Activated CD8-positive, alpha-beta T cell treated with anti-CD3 and anti-CD28 coated beads for 36 hours (primary cell): ENCODE measurements around the gene CCDC167. TPM values are rescaled to one million over a fixed set of nuclear protein-coding genes. Genes with fewer than 3 reads are reported as not detected.
A peak's percentile ranks its signal among the peaks of the same experiment; 100 is the strongest.

Experiments
- ATAC-seq: fragments of 200-7000 bp; cut with Tn5 transposase; one replicate; pipeline ENCODE4 v1.10.0; 2021; ENCODE audit warnings: mild to moderate bottlenecking, moderate library complexity
- CTCF ChIA-PET: fragments of 350-600 bp; sonication (Branson Sonifier 250); formaldehyde crosslinking; loops from one replicate; lab custom pipeline; 2021; ENCODE audit warnings: antibody characterized with exemption; lab: Charles Lee
- POLR2A ChIA-PET: fragments of 350-600 bp; sonication (Branson Sonifier 250); formaldehyde crosslinking; loops from one replicate; lab custom pipeline; 2021; ENCODE audit warnings: antibody characterized with exemption; lab: Charles Lee
- DNase-seq: peaks from one replicate; pipeline ENCODE4 v3.0.0-alpha.2; 2020
- H3K27ac Mint-ChIP-seq: one replicate; pipeline ENCODE4 v1.8.0; 2021; ENCODE audit warnings: mild to moderate bottlenecking, mixed read lengths
- H3K27me3 Mint-ChIP-seq: one replicate; pipeline ENCODE4 v1.8.0; 2021; ENCODE audit warnings: mixed read lengths
- H3K36me3 Mint-ChIP-seq: one replicate; pipeline ENCODE4 v1.8.0; 2021; ENCODE audit warnings: low read depth, mixed read lengths
- H3K4me1 Mint-ChIP-seq: one replicate; pipeline ENCODE4 v1.8.0; 2021; ENCODE audit warnings: low read depth, mixed read lengths
- H3K4me3 Mint-ChIP-seq: one replicate; pipeline ENCODE4 v1.8.0; 2021; ENCODE audit warnings: mild to moderate bottlenecking, moderate library complexity, mixed read lengths
- H3K9me3 Mint-ChIP-seq: one replicate; pipeline ENCODE4 v1.8.0; 2021; ENCODE audit warnings: mixed read lengths
- intact Hi-C: fragments of 100-400 bp; cut with micrococcal nuclease; formaldehyde crosslinking; loops from one replicate; pipeline ENCODE4 v1.10.0; 2022
- total RNA-seq, 2 experiments: library from RNA; stranded (reverse); gene quantifications; one replicate each; pipeline ENCODE4 v1.2.3, GENCODE V29; 2021
- TF ChIP-seq, protein P1 (sequence below): fragments of 200-600 bp; IDR thresholded peaks from one replicate; pipeline ENCODE4 v1.8.0; 2022; ENCODE audit warnings: antibody characterized with exemption, mild to moderate bottlenecking

CCDC167 gene
- total RNA-seq, 2 experiments from 2014 or later, result 63.7 to 68.1 TPM

DNA sequence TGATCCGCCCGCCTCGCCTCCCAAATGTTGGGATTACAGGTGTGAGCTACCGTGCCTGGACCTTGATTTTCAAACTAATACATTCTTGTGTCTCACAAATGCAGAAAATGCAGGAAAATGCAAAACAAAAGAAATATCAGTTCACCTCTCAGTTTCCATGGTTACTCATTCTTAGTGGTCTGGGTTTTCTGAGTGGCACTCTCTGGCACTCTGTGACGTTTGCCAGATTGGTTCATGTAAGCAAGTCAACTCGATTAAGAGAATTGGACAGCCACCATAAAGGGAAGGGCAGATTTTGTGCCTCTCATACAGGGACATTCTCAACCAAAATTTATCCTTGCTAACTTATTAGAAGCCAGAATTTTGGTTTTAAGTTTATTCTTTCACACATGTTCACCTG is 58.0 kb downstream of the CCDC167 start:
- Mint-ChIP-seq H3K27ac (peak overlapping the region; percentile 83), H3K4me1 (peaks cover 33% of the 10 kb centered on the region), H3K36me3 (peaks cover 35% of the 10 kb centered on the region), H3K4me3 (no peak overlapping the region), H3K27me3 (no peaks in the 10 kb centered on the region), H3K9me3 (no peaks in the 10 kb centered on the region)
- ATAC-seq (no peak), DNase-seq (peak; percentile 20)
- POLR2A ChIA-PET, result interaction anchor here (0.6 to 3.4 kb wide), 2 partner anchors 8 to 15 kb away, joined by 3 to 32 read pairs; partner anchors contain the start of gene CMTR1
- intact Hi-C loops, result no loop called here
- TF ChIP-seq, protein P1, sequence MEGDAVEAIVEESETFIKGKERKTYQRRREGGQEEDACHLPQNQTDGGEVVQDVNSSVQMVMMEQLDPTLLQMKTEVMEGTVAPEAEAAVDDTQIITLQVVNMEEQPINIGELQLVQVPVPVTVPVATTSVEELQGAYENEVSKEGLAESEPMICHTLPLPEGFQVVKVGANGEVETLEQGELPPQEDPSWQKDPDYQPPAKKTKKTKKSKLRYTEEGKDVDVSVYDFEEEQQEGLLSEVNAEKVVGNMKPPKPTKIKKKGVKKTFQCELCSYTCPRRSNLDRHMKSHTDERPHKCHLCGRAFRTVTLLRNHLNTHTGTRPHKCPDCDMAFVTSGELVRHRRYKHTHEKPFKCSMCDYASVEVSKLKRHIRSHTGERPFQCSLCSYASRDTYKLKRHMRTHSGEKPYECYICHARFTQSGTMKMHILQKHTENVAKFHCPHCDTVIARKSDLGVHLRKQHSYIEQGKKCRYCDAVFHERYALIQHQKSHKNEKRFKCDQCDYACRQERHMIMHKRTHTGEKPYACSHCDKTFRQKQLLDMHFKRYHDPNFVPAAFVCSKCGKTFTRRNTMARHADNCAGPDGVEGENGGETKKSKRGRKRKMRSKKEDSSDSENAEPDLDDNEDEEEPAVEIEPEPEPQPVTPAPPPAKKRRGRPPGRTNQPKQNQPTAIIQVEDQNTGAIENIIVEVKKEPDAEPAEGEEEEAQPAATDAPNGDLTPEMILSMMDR, result no peak
- CTCF ChIA-PET, result interaction anchor here (1.0 to 1.2 kb wide), 3 partner anchors 20 to 116 kb away, joined by 3 to 4 read pairs (median 3); no protein-coding TSS in a partner anchor

DNA sequence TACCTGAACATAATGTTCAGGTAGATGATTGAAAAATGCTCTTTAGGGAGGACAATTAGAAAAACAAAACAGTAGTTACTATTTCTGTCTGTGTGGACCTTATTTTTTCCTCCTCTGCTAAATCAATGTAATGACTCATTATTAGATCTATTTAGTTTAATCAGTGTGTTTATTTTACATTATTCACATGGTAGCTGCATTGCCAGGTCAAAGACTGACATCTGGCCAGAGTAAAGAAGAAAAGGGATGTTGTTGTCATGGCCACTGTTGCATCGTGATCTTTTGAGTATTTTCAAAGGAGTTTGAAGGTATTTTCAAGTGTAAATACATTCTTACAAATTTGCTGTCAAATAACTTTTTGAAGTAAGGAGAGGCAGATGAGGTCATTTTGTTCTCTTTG is 60.8 kb downstream of the CCDC167 start:
- CTCF ChIA-PET, result interaction anchor here (0.9 to 1.5 kb wide), 4 partner anchors 46 to 127 kb away, joined by 3 to 5 read pairs (median 4); no protein-coding TSS in a partner anchor
- H3K4me3 Mint-ChIP-seq, result no peak overlapping the region
- H3K4me1 Mint-ChIP-seq, result peaks cover 55% of the 10 kb centered on the region
- peaks cover 26% of the 10 kb centered on the region for H3K36me3 Mint-ChIP-seq
- H3K27ac Mint-ChIP-seq, result no peak overlapping the region
- ATAC-seq (no peak), DNase-seq (no peak)
- intact Hi-C loops, result no loop called here
- no peaks in the 10 kb centered on the region for H3K9me3 Mint-ChIP-seq
- TF ChIP-seq, protein P1, result no peak
- no peaks in the 10 kb centered on the region for H3K27me3 Mint-ChIP-seq
- POLR2A ChIA-PET, result interaction anchor here (0.5 to 1.8 kb wide), 2 partner anchors 13 to 16 kb away, joined by 3 to 6 read pairs; no protein-coding TSS in a partner anchor

DNA sequence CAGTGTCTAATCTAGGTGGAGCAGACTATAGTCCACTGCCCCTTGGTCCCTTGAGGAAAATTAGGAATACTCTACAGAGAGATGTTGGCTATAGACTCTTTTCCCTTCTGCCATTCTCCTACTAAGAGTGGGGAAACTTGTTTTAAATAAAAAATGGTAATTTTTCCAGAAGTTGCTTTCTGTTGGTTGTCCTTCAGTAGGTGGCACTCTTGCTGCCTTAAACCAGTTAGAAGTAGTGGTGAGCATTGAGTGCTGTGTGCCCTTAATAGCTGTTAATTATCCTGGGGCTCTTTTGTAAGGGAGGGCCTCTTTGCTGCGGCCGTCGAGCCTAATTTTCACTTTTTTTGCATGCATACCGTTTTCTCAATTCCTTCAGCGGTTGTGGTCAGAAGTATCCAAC is 63.9 kb downstream of the CCDC167 start:
- CTCF ChIA-PET, result interaction anchor here (1.0 kb wide), 1 partner anchor 130 kb away, joined by 3 read pairs; no protein-coding TSS in a partner anchor

DNA sequence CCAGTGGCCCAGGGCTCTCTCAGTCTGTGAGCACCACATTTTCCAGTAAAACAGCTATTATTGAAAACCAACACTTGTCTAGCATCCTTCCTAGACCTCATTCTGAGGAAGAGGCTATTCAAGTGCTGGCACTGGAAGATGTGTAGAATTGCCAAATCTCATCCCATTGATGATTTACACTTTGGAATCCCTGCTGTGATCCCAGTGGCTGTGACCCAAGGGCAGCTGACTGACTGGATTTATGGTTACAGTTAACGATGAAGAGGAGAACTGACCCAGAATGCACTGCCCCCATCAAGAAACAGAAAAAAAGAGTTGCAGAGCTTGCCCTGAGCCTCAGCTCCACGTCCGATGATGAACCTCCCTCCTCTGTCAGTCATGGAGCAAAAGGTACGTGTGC is 64.3 kb downstream of the CCDC167 start:
- no peak overlapping the region for H3K4me3 Mint-ChIP-seq
- TF ChIP-seq, protein P1, result no peak
- peaks cover 17% of the 10 kb centered on the region for H3K36me3 Mint-ChIP-seq
- CTCF ChIA-PET, result interaction anchor here (1.0 kb wide), 1 partner anchor 130 kb away, joined by 3 read pairs; no protein-coding TSS in a partner anchor
- H3K4me1 Mint-ChIP-seq, result peaks cover 38% of the 10 kb centered on the region
- POLR2A ChIA-PET, result interaction anchor here (0.7 to 3.3 kb wide), 5 partner anchors 10 to 1865 kb away, joined by 3 to 10 read pairs (median 3); no protein-coding TSS in a partner anchor
- H3K9me3 Mint-ChIP-seq, result no peaks in the 10 kb centered on the region
- no peaks in the 10 kb centered on the region for H3K27me3 Mint-ChIP-seq
- ATAC-seq (no peak), DNase-seq (no peak)
- no peak overlapping the region for H3K27ac Mint-ChIP-seq
- intact Hi-C loops, result no loop called here

More for the DNA sequence above, 63.9 kb downstream of the CCDC167 start:
- peaks cover 17% of the 10 kb centered on the region for H3K36me3 Mint-ChIP-seq
- H3K27me3 Mint-ChIP-seq, result no peaks in the 10 kb centered on the region
- H3K4me3 Mint-ChIP-seq, result no peak overlapping the region
- H3K9me3 Mint-ChIP-seq, result no peaks in the 10 kb centered on the region
- intact Hi-C loops, result no loop called here
- no peak for ATAC-seq
- no peak for DNase-seq
- no peak overlapping the region for H3K27ac Mint-ChIP-seq
- H3K4me1 Mint-ChIP-seq, result peaks cover 38% of the 10 kb centered on the region
- POLR2A ChIA-PET, result interaction anchor here (0.7 to 1.4 kb wide), 4 partner anchors 10 to 1865 kb away, joined by 3 read pairs; no protein-coding TSS in a partner anchor
- TF ChIP-seq, protein P1, result no peak

DNA sequence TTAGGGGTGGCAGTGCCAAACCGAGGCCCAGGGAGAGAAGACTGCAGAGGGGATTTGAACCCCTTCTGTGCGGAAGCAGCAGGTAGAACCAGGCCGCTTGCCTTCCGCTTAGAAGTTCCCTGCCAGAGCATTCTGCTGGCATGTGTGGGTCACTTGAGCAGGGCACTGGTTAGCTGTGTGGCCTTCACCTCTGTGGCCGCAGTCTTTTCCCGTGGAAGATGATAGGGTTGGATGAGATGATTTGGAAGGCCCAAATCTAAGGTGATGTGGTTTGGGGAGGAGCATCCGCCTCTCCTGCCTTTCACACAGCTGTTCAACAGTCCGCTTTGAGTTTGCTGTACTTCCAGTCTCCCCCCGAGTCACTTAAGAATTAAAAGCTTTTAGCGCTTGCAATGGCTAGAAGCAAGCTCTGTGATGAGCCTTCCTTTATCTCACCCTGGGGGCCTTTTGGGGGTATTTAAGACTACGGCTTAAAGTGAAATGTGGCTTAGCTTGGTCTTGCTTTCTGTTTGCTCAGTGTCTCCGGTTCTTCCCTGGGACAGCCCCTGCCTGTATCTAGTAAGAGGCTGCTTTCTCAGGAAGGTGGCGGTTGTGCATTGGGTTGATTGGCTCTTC is 65.9 kb downstream of the CCDC167 start:
- Mint-ChIP-seq H3K27me3 (peaks cover under 1% of the 10 kb centered on the region), H3K36me3 (peaks cover 17% of the 10 kb centered on the region), H3K27ac (peak overlapping the region; percentile 96), H3K9me3 (no peaks in the 10 kb centered on the region), H3K4me1 (peaks cover 38% of the 10 kb centered on the region), H3K4me3 (peak overlapping the region; percentile 92)
- CTCF ChIA-PET, result interaction anchor here (0.6 to 2.1 kb wide), 6 partner anchors 10 to 412 kb away, joined by 3 to 8 read pairs (median 4); no protein-coding TSS in a partner anchor
- ATAC-seq (peak; percentile 63), DNase-seq (peak; percentile 72)
- intact Hi-C loops, result no loop called here
- POLR2A ChIA-PET, result interaction anchor here (0.6 to 3.3 kb wide), 16 partner anchors 9 to 385 kb away, joined by 3 to 32 read pairs (median 3); no protein-coding TSS in a partner anchor
- TF ChIP-seq, protein P1, result no peak
